Measurements from ENCODE around the gene MCC.

DNA sequence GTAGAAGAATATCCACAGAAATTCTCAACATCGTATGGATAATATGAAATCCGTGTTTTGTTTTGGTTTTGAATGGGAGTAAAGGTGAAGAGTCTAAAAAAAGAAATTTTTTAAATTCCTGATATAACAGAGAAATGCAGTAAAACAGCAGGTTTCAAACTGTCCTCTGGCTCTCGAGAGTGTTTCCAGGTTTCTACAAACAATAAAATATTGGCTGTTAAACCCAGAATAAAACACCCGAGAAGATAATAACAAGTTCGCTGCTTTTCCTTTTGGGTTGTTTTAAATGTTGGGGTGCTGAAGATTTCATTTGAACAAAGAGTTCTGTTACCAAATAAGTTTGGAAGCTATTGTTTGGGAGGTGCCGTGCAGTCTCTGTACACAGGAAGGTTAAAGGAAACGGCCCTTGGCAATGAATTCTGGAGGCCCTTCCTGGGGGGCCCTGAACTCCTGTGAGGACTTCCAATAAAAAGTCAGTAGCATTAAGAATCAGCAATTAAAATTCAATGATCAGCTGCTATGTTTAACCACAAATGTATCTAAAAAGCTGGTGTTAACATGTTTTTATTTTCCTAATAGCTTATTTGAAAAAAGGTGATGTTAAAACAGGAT lies 269.2 kb downstream of the MCC start:
- TF ChIP-seq, protein P1, sequence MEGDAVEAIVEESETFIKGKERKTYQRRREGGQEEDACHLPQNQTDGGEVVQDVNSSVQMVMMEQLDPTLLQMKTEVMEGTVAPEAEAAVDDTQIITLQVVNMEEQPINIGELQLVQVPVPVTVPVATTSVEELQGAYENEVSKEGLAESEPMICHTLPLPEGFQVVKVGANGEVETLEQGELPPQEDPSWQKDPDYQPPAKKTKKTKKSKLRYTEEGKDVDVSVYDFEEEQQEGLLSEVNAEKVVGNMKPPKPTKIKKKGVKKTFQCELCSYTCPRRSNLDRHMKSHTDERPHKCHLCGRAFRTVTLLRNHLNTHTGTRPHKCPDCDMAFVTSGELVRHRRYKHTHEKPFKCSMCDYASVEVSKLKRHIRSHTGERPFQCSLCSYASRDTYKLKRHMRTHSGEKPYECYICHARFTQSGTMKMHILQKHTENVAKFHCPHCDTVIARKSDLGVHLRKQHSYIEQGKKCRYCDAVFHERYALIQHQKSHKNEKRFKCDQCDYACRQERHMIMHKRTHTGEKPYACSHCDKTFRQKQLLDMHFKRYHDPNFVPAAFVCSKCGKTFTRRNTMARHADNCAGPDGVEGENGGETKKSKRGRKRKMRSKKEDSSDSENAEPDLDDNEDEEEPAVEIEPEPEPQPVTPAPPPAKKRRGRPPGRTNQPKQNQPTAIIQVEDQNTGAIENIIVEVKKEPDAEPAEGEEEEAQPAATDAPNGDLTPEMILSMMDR (conservative IDR thresholded peaks at IDR 0.05 in 1 of 2, IDR thresholded peaks at IDR 0.05 in 1 of 2; ENCODE audit: low read depth in 1 of 2, low read length in 2 of 2) = no peak
- TF ChIP-seq EZH2 (IDR thresholded peaks at IDR 0.05; ENCODE audit: low read length, missing control alignments) = no peak
